ENCODE measurements around the gene MDFIC.

MDFIC gene

DNA sequence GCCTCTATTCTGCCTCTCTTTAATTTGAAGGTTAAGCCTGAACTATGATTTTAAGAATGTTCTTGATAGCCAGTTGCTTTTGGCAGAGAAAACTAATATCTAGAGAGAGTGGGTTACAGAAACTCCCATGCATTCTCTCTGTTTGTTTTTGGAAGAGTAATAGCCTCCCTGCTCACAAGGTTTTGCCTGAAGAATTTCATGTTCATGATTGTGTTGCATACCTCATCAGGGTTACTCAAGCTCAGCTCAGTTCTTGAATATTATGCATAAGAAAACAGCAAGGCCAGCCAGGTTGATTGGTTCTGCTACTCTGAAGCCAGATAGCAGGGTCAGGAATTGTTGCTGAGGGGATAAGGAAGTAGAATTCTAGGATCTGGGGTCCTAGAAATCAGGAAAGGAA lies 137.4 kb downstream of the MDFIC start:
- no peak for TF ChIP-seq CTCF (IDR thresholded peaks at IDR 0.05; ENCODE audit: low read depth, low read length)
- no peak for DNase-seq (ENCODE audit: extremely low read depth, low read depth)

DNA sequence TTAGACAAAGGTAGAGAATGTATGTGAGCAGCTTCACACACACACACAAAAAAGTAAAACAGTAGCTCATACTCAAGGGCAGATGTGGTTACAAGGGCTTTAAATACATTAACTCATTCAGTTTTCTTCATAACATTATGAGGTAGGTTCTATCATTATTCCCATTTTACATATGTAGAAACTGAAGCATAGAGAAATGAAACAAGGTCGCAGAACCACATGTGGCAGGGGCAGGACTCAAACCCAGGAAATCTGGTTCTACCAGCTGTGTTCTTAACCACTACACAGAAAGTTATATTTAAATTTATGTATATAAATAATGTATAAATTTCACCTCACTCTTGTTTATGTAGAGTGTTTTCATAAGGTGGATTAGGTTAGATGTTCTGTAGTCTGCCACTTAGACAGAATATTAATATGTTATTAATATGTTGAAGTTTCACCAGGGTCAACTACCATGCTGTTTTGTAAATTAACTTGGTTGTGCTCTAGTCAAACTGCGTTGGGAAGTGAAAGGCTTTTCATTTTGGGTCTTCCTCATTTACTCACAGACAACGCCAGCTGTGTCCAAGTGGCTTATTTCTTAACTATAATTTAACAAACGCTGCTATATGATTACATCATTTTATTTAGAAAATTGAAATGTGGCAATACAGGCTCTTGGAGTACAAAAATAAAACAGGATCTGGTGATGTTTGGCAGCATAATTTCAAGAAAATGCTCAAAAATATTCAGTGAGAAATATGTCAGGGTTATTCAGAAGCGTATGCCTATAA lies 138.4 kb downstream of the MDFIC start:
- no peak for DNase-seq (ENCODE audit: extremely low read depth, low read depth)
- TF ChIP-seq CTCF (IDR thresholded peaks at IDR 0.05; ENCODE audit: low read depth, low read length), result no peak

DNA sequence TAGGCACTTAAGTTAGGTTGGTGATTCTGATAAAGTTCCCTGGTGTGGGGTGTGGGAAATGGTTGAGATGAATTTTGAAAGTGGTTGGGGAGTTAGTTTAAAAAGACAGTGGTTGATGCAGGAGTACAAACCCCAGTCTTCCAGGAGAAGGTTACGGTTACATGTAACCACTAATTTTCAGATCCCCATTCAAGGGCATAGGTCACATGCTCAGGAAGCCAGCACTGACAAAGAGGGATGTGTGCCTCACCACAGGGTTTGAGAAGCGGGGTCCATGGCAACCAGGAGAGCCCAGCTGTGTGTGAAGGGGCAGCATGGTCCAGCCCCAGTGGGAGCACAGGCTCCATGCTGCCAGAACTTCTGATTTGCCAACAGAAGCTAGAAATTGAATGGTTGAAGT lies 144.2 kb downstream of the MDFIC start:
- TF ChIP-seq CTCF (IDR thresholded peaks at IDR 0.05; ENCODE audit: low read depth, low read length), result no peak

DNA sequence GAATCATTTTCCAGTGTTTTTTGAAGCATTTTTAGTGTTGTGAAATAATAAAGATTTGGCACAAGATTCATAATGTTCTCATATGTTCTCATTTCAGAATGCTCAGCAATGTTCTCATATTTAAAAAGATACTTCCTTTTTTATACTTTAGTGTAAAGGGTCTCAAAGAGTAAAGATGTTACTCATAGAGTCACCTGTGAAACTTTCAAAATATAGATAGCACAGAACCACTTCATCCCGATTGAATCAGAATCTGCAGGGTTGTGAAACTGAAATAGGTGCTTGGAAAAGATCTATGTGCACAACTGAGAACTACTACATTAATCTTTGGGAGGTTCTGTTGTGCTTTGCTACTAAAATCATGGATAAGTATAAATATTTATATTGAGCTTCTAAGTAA lies 144.7 kb downstream of the MDFIC start:
- no peak for DNase-seq (ENCODE audit: extremely low read depth, low read depth)
- TF ChIP-seq CTCF (IDR thresholded peaks at IDR 0.05; ENCODE audit: low read depth, low read length), result no peak

More for the DNA sequence above, 144.2 kb downstream of the MDFIC start:
- no peak for DNase-seq (ENCODE audit: extremely low read depth, low read depth)

- no peak for TF ChIP-seq CTCF (IDR thresholded peaks at IDR 0.05; ENCODE audit: low read depth, low read length)
- DNase-seq (ENCODE audit: extremely low read depth, low read depth), result no peak
These were observed 146.3 kb downstream of the MDFIC start for GRCh38 chr7:115068220-115068619.

Measured in AG09319 (cell line).